GM21390 (cell line): ENCODE measurements around the gene NDC1.
"Not testable (repeated sequence)": the region's sequence is repeated elsewhere in the genome, so short reads cannot be mapped to it uniquely, and the experiment has no call there.

Experiments used
- ATAC-seq: cut with Tn5 transposase; IDR thresholded peaks from one replicate; pipeline ENCODE4 v1.9.1; 2021; ENCODE audit not compliant: unreplicated experiment

Gene NDC1

GRCh38 chr1:53766194-53766742 is 71.8 kb downstream of the NDC1 start:
- no peak for ATAC-seq

GRCh38 chr1:53765657-53766056 is 72.4 kb downstream of the NDC1 start:
- no peak for ATAC-seq

DNA sequence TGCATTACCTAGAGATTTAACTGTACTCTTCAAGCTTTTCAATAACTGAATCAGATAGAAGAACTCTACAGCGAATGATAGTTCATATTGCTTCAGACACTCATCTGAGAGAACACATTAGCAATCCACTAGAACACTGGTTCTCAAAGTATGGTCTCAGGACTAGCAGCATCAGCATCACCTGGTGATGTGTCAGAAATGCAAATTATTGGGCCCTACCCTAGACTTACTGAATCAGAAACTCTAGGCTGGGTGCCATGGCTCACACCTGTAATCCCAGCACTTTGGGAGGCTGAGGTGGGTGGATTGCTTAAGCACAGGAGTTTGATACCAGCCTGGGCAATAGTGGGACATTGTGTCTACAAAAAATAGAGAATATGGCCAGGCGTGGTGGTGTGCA is 74.2 kb downstream of the NDC1 start:
- no peak for ATAC-seq

DNA sequence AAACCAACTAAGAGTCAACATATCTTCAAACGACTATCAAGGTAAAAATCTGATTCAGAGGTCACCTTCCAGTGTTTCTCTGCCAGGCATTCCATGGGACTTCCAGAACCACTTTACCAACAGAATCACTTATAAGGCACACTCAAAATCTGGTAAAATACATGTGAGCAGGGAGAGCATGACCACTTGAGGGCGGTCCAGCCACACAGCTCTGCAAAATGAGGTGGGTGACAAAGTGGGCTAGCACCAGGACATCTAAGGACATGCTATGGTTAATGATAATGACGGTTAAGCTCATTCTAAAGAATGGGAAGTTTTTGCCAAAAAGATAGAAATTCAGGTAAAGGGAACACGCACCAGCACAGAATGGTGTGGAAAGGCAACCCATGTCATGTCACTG is 74.6 kb downstream of the NDC1 start:
- ATAC-seq, result no peak

DNA sequence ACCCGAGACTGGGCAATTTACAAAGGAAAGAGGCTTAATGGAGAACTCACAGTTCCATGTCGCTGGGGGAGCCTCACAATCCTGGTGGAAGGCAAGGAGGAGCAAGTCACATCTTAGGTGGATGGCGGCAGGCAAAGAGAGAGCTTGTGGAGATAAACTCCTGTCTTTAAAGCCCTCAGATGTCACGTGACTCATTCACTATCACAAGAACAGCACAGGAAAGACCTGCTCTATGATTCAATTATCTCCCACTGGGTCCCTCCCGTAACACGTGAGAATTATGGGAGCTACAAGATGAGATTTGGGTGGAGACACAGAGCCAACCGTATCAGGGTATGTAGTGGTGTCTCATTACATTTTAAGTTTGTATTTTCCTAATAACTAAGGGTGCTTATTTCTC is 77.6 kb downstream of the NDC1 start:
- not testable (repeated sequence) for ATAC-seq

GRCh38 chr1:53755874-53756273 is 82.2 kb downstream of the NDC1 start:
- ATAC-seq, result no peak

GRCh38 chr1:53754484-53755312 is 83.4 kb downstream of the NDC1 start:
- ATAC-seq, result no peak

- ATAC-seq, result no peak
These were observed 85.8 kb downstream of the NDC1 start for GRCh38 chr1:53752281-53752680.

- ATAC-seq, result no peak
These were observed 90.3 kb downstream of the NDC1 start for GRCh38 chr1:53747841-53748240.

GRCh38 chr1:53740621-53741105 is 97.4 kb downstream of the NDC1 start:
- ATAC-seq, result no peak

- peak; percentile 97 for ATAC-seq
These were observed 98.9 kb downstream of the NDC1 start, which contains the start of gene GLIS1 for GRCh38 chr1:53739109-53739681. GLIS1 (minus strand) TSS chr1:53739164; CDS start chr1:53738064, 1,100 bp downstream.

- peak; percentile 6 for ATAC-seq
These were observed 99.6 kb downstream of the NDC1 start for GRCh38 chr1:53738205-53739108.

DNA sequence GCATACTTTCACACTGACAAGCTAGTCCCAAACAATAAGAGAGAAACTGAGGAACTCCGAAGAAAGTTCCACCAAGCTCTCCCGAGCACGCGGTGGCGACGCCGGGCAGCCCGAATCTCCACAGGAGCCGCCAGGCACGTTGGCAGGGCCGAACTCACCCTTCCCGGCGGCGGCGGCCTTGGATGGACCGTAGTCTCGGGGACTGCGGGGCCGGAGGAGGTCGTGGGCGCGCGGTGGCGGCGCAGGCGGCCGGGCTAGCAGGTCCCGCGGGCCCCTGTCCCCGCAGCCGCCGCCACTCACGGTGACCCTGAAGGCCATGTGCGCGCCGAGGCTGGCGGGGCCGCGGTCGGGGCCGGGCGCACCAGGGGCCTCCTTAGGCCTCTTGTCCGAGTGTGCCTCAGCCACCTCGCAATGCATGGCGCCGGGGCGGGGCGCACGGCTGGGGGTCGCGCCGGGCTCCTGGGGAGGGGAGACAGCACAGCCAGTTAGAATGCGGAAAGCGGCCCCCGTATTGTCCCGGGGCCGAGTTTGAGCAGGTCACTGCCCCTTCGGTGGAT is 100.4 kb downstream of the NDC1 start:
- no peak for ATAC-seq

DNA sequence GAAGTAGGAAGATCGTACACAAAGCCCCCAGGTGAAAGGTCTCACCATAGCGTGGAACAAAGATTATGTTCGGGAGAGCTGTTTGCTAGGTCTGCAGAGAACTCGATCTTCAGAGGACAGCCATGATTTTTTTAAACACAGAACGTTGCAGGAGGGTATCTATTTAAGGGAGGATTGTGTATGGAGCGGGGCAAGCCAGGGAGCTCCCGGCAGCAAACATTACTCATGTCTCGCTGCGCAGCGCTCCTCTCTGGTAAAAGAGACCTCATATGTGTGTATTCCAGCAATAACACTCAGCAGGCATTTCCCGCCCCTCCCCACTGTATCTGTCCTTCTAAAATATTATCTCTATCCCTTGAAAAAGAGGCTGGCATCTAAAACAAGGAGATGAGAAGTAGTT is 101.8 kb downstream of the NDC1 start:
- ATAC-seq, result no peak

GRCh38 chr1:53735681-53736080 is 102.4 kb downstream of the NDC1 start:
- no peak for ATAC-seq

DNA sequence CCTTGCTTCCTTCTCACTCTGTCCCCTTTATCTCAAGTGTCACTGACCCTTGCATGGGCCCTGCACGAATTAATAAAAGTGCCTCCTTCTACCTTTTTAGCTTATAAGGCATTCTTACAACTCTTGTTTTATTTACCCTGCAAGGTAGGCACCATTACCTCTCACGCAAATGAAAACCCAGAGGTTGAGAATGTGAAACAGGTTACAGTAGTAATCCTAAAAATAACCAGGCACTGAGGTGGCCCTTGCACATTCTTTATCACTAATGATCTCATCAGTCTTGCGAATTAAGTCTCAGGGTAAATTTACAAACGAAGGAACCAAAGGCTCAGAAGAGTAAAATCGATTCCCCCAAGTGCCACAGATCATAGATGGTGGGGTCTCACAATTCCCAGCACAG is 102.8 kb downstream of the NDC1 start:
- no peak for ATAC-seq

GRCh38 chr1:53734650-53735211 is 103.4 kb downstream of the NDC1 start:
- ATAC-seq, result no peak

DNA sequence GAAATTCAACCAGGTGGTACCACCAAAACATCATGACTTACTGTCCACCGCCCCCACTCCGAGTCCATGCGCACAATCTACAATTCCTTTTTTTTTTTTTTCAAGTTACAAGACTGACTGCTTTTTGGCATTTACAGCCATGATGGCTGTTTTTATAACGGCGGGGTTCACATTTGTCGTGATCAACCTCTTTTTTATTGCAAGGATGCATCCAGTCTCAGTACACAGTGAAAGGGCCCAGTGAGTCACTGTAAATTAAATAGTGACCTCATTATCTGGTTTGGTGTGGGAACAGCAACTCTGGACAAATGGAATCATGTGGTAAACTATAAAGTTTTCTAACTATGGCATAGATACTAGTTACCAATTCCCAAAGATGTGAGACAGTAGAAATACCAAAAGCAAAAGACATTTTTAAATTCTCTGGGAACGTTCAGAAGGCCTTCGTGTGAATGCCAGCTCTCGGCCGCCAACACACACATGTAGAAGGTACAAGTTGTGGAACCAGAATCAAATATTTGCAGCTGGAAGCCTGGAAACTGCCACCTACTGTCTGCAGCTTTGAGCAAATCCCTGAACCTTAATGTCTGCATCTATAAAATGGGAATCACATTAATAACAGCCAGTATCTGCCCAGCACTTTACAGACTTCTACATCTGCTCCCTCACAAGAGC is 104.0 kb downstream of the NDC1 start:
- no peak for ATAC-seq

DNA sequence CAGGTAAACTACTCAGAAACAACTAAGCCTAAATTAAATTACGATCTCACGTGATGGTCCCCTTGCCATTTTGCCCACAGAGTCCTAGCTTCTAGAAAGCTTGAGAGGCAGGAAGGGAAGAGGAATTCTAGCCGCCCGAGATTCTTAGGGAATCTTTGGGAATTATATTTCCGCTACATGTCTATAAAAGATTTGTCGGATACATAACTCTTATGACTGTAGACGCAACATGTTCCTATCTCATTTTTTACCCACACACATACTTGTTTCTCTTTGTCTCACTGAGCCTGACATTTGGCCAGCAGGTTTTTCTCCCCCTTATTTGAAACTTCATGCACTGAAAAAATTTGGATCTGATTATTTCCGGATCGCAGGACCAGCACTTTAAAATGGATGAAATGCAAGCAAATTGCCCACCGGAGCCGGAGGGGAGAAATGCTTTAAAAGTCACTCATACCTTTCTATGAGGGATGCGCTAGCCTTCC is 104.6 kb downstream of the NDC1 start:
- no peak for ATAC-seq

DNA sequence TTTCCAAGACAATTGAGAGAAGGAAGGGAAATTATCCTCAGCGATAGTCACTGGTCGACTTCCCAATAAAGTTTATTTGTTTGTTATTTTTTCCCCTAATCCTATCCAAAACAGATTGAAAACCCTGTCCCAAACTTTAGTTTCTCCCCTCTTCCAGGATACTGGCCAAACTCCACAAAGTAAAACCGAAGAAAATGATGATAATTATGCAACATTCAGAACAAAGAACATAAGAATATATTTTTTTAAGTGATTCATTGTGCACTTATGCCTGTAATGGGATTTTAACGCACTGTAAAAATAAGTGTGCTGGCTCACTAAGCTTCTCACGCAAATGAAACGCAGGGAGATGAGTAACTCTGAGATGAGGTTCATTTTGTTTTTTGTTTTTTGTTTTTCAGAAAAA is 105.2 kb downstream of the NDC1 start:
- no peak for ATAC-seq
